HG03571 (cell line): ENCODE data around the gene USP3.

ENCODE experiments used
- ATAC-seq: cut with Tn5 transposase; IDR thresholded peaks from one replicate; pipeline ENCODE4 v1.9.1; 2021; ENCODE audit not compliant: unreplicated experiment

USP3 gene

GRCh38 chr15:63504247-63504978 lies at the start of gene USP3:
TSS of gene USP3 (plus strand) at chr15:63504593. CDS start at chr15:63504740, 147 bp downstream.
- ATAC-seq, result peak; percentile 49

GRCh38 chr15:63456258-63456657 lies 48.1 kb upstream of the USP3 start:
- no peak for ATAC-seq

GRCh38 chr15:63457379-63457778 lies 47.0 kb upstream of the USP3 start:
- no peak for ATAC-seq

GRCh38 chr15:63458026-63458425 lies 46.4 kb upstream of the USP3 start:
- ATAC-seq, result no peak

GRCh38 chr15:63458794-63459395 lies 45.5 kb upstream of the USP3 start:
- no peak for ATAC-seq

GRCh38 chr15:63460210-63461155 lies 43.9 kb upstream of the USP3 start:
- no peak for ATAC-seq

- ATAC-seq, result no peak
Observed at GRCh38 chr15:63461230-63461985, 43.0 kb upstream of the USP3 start.

- no peak for ATAC-seq
Observed at GRCh38 chr15:63462088-63462487, 42.3 kb upstream of the USP3 start.

GRCh38 chr15:63463036-63463435 lies 41.4 kb upstream of the USP3 start:
- ATAC-seq, result no peak

- ATAC-seq, result no peak
Observed at GRCh38 chr15:63463793-63464192, 40.6 kb upstream of the USP3 start.

- no peak for ATAC-seq
Observed at GRCh38 chr15:63465104-63465503, 39.3 kb upstream of the USP3 start.

GRCh38 chr15:63466378-63467192 lies 37.8 kb upstream of the USP3 start:
- no peak for ATAC-seq

- ATAC-seq, result no peak
Observed at GRCh38 chr15:63469190-63469589, 35.2 kb upstream of the USP3 start.

- ATAC-seq, result no peak
Observed at GRCh38 chr15:63469984-63470383, 34.4 kb upstream of the USP3 start.

GRCh38 chr15:63473007-63473748 lies 31.2 kb upstream of the USP3 start:
- ATAC-seq, result no peak

GRCh38 chr15:63473749-63473998 lies 30.7 kb upstream of the USP3 start:
- ATAC-seq, result no peak

GRCh38 chr15:63473999-63474809 lies 30.2 kb upstream of the USP3 start:
- ATAC-seq, result peak; percentile 46

GRCh38 chr15:63474810-63475316 lies 29.5 kb upstream of the USP3 start:
- peak; percentile 63 for ATAC-seq

GRCh38 chr15:63475707-63476106 lies 28.7 kb upstream of the USP3 start:
- ATAC-seq, result no peak
